Left ventricle myocardium superior (tissue), 1 donor: ENCODE data around the gene ELOA. TPM values are rescaled to one million over a fixed set of nuclear protein-coding genes. Genes with fewer than 3 reads are reported as not detected.
A peak's percentile ranks its signal among the peaks of the same experiment; 100 is the strongest.
"Not testable (repeated sequence)": the region's sequence is repeated elsewhere in the genome, so short reads cannot be mapped to it uniquely, and the experiment has no call there.

Source experiments
- ATAC-seq: fragments of 200-7000 bp; cut with Tn5 transposase; one replicate; pipeline ENCODE4 v1.9.1; 2020; ENCODE audit warnings: mild to moderate bottlenecking, moderate library complexity
- DNase-seq: peaks from one replicate; pipeline ENCODE4 v3.0.0-alpha.2; 2020
- intact Hi-C: fragments of 100-400 bp; cut with micrococcal nuclease; formaldehyde crosslinking; loops from one replicate; pipeline ENCODE4 v1.11.0; 2022
- total RNA-seq: library from RNA; stranded (reverse); fragmentation: NEBNext Ultra II Directional; extraction: Animal tissue kit (Norgen Biotek cat#: 25700); gene quantifications from one replicate; pipeline ENCODE4 v1.2.1, GENCODE V29; 2021
- donor health status: DM: no; HTN: yes; CAD: no; lungs with severe emphysema.

ELOA gene
- total RNA-seq, 1 donor from 2014 or later: 35.8 TPM

- intact Hi-C loops: no loop called here
- DNase-seq: no peak
- no peak for ATAC-seq
Measured at GRCh38 chr1:23732363-23733224, 10.7 kb upstream of the ELOA start.

- DNase-seq, ATAC-seq, intact Hi-C loops: not testable (repeated sequence)
Measured at GRCh38 chr1:23733281-23733680, 10.0 kb upstream of the ELOA start.

- intact Hi-C loops: no loop called here
- ATAC-seq (no peak), DNase-seq (no peak)
Measured at GRCh38 chr1:23736437-23737134, 6.7 kb upstream of the ELOA start.

- ATAC-seq (no peak), DNase-seq (no peak)
- intact Hi-C loops: no loop called here
Measured at GRCh38 chr1:23741609-23742008, 1.7 kb upstream of the ELOA start.

GRCh38 chr1:23742670-23743286 lies 493 bp upstream of the ELOA start:
- peak; percentile 21 for ATAC-seq
- intact Hi-C loops: no loop called here

GRCh38 chr1:23745515-23745914 lies 2.2 kb downstream of the ELOA start:
- no peak for ATAC-seq
- intact Hi-C loops: loop anchor here (5.0 kb wide), 1 partner anchor 198 kb away; no protein-coding TSS in a partner anchor

More at GRCh38 chr1:23742670-23743286, 493 bp upstream of the ELOA start:
- DNase-seq: no peak

GRCh38 chr1:23748016-23748415 lies 4.7 kb downstream of the ELOA start:
- no peak for ATAC-seq
- no peak for DNase-seq
- intact Hi-C loops: loop anchor here (5.0 kb wide), 1 partner anchor 201 kb away; no protein-coding TSS in a partner anchor

More at GRCh38 chr1:23745515-23745914, 2.2 kb downstream of the ELOA start:
- DNase-seq: no peak

- DNase-seq: no peak
- intact Hi-C loops: no loop called here
- peak; percentile 59 for ATAC-seq
Measured at GRCh38 chr1:23751050-23751814, 8.0 kb downstream of the ELOA start.

GRCh38 chr1:23751815-23752200 lies 8.5 kb downstream of the ELOA start:
- DNase-seq (no peak), ATAC-seq (no peak)
- intact Hi-C loops: no loop called here

- ATAC-seq: no peak
Measured at GRCh38 chr1:23752909-23753308, 9.6 kb downstream of the ELOA start.

GRCh38 chr1:23756676-23757075 lies 13.4 kb downstream of the ELOA start:
- DNase-seq (no peak), ATAC-seq (no peak)
- intact Hi-C loops: no loop called here

More at GRCh38 chr1:23752909-23753308, 9.6 kb downstream of the ELOA start:
- no peak for DNase-seq
- intact Hi-C loops: no loop called here

GRCh38 chr1:23757812-23758211 lies 14.5 kb downstream of the ELOA start:
- DNase-seq: no peak
- no peak for ATAC-seq

GRCh38 chr1:23759277-23759676 lies 16.0 kb downstream of the ELOA start:
- peak; percentile 39 for DNase-seq
- peak; percentile 78 for ATAC-seq
- intact Hi-C loops: no loop called here

More at GRCh38 chr1:23757812-23758211, 14.5 kb downstream of the ELOA start:
- intact Hi-C loops: no loop called here

GRCh38 chr1:23763041-23763577 lies 19.8 kb downstream of the ELOA start:
- DNase-seq (no peak), ATAC-seq (peak; percentile 34)
- intact Hi-C loops: no loop called here

- ATAC-seq (peak; percentile 70), DNase-seq (no peak)
- intact Hi-C loops: no loop called here
Measured at GRCh38 chr1:23768733-23769132, 25.5 kb downstream of the ELOA start.

- intact Hi-C loops: no loop called here
- ATAC-seq (peak; percentile 78), DNase-seq (peak; percentile 90)
Measured at GRCh38 chr1:23772049-23772853, 29.0 kb downstream of the ELOA start.

GRCh38 chr1:23772854-23773242 lies 29.6 kb downstream of the ELOA start:
- DNase-seq (no peak), ATAC-seq (no peak)

More at GRCh38 chr1:23772854-23773242, 29.6 kb downstream of the ELOA start:
- intact Hi-C loops: no loop called here
